HG02840 (cell line): ENCODE results near the gene CA6.
"Not testable (repeated sequence)": the region's sequence is repeated elsewhere in the genome, so short reads cannot be mapped to it uniquely, and the experiment has no call there.

Source experiments
- ATAC-seq: cut with Tn5 transposase; IDR thresholded peaks from one replicate; pipeline ENCODE4 v1.9.1; 2021; ENCODE audit warnings: mild to moderate bottlenecking, moderate library complexity, moderate number of reproducible peaks; ENCODE audit not compliant: unreplicated experiment, low FRiP score

CA6 gene

DNA sequence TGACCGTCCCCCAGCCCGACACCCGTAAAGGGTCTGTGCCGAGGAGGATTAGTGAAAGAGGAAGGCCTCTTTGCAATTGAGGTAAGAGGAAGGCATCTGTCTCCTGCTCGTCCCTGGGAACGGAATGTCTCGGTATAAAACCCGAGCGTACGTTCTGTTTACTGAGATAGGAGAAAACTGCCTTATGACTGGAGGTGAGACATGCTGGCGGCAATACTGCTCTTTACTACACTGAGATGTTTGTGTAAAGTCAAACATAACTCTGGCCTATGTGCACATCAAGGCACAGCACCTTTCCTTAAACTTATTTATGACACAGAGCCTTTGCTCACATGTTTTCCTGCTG is 56.5 kb downstream of the CA6 start:
- ATAC-seq = not testable (repeated sequence)

DNA sequence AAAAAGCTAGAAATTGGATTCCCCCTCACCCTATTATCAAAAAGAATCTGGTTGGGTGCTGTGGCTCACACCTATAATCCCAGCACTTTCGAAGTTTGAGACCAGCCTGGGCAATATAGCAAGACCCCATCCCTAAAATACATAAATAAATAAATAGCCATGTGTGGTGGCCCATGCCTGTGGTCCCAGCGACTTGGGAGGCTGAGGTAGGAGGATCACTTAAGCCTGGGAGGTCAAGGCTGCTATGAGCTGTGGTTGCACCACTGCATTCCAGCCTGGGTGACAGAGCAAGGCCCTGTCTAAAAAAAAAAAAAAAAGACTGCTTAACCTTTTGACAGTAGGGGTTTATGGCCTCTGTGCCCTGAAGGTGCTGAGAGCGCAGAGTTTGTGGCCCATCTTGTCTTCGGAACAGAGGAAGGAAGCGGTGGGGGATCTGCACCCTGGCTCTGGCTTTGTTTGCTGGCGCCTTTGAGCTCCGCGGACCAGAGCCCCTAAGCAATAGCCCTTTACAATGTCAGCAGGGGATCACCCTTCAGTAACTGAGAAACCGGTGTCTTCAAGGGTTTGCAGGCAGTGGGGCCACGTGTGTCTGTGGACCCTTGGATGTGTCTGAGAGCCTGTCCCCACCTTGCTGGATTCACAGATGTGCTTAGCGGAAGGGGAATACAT is 58.5 kb downstream of the CA6 start:
- no peak for ATAC-seq

DNA sequence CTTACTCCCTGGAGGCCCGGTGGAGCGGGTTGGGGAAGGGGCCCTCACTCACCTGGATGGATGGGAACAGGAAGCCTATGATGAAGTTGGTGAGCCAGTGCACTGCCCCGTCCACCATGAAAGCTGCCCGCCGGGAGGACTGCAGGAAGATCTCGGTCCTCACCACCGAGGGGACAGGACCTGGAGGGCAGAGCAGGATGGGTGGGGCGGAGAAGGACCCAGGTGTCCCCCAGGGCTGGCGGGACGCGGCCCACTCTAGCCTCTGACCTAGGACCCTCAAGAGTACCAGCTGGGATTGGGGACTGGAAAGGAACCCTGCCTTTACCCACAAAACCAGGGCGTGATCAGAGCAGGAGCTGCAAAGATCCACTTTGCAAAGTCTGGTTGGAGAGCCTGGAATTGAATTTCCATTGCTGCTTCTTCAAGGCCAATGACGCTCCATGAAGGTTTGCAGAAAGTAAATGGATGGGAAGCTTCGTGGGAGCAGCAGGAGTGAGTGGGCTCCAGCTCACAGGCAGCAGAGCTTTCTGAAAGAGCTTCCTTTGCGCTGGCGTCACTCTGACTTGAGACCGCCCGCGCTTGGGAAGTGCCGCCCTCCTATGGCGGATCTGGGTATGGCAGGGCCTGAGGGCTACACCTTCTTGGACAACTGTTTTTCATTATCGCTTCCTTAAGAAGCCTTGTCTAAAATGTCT is 59.2 kb downstream of the CA6 start:
- ATAC-seq = no peak

DNA sequence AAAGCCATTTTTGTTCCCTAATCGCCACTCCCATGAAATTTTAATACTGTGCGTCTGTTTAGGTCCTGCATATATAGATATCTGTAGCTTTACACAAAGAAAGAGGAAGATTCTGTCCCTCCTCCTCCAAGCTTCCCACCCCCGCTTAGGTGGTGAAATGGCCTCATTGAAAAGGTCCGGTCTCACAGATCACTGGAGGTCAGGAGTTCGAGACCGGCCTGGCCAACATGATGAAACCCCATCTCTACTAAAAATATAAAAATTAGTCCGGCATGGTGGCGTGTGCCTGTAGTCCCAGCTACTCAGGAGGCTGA is 59.7 kb downstream of the CA6 start:
- ATAC-seq = no peak

DNA sequence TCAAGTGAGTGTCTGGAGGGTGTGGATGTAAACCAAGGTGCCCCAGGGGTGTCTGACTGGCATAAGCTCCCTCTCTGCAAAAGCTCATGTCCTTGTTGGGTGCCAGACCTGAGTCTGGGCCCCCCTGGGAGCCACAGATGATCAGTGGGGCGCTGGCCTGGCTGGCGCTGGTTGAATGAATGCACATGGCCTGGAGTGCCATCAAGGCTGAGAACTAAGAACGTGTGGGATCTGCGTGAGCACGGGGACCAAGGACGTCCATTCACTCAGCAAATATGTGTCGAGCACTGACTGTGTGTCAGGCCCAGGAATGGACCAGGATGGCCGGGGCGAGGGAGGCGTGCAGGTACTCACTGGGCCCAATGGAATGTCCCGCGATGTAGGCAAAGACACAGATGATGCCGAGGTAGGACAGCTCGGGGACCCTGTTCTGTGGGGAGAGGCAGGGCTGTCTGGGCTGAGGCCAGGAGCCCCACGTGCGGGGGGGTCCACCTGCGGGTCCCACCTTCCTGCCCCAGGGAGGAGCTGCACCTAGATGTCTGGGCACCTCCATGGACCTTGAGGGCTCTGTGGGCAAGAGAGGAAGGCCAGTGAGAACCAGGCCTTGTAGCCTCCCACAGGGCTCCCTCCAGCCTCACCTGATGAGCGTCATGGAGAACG is 61.4 kb downstream of the CA6 start:
- ATAC-seq = no peak

DNA sequence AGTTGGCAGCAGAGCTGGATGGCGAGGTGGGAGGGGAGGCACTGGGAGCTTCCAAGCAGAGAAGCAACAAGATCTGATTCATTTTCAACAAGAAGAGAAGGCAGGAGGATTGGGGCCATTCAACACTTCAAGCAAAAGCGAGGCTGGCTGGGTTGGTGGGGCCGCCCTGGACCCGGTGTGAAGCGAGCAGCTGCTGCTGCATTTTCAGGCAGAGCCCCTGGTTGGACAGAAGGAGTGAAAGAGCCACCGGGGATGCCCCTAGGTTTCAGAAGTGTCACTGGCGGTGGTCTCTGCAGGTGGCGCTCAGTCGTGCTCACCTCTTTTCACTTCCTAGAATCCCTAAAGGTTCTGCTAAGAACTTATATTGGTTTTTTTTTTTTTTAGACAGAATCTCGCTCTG is 62.6 kb downstream of the CA6 start:
- no peak for ATAC-seq

DNA sequence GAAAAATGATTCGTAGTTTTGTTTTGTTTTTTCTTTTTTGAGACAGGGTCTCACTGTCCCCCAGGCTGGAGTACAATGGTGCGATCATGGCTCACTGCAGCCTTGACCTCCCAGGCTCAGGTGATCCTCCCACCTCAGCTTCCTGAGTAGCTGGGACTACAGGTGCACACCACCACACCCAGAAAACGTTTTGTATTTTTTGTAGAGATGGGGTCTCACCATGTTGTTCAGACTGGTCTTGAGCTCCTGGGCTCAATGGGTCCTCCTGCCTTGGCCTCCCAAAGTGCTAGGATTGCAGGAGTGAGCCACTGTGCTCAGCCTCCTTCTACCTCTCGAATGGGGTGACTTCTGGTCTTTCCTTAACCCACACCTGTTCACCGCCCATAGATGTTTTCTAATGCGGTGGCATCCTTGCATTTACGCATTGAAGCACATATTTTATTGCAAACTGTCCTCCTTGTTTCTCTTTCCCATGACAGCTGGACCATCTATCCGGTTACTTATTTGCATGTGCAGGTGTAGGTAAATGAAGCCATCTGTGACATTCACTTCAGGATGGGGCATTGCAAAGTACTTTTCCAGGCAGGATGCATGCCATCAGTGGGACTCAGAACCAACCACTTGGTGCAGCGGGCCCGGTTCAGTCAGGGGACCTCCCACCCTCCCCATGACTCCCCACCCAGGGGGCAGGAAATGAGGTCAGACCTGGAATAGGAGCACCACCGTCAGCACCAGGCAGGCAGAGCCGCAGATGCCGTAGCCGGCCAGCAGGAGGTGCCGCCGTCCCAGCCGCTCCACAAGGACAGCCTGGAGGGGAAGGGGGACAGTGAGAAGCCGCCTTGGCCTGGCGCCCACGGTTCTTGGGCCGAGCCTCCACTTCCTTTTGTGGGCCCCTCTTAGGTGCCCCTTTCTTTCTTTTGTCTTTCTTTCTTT is 64.0 kb downstream of the CA6 start:
- ATAC-seq = no peak

DNA sequence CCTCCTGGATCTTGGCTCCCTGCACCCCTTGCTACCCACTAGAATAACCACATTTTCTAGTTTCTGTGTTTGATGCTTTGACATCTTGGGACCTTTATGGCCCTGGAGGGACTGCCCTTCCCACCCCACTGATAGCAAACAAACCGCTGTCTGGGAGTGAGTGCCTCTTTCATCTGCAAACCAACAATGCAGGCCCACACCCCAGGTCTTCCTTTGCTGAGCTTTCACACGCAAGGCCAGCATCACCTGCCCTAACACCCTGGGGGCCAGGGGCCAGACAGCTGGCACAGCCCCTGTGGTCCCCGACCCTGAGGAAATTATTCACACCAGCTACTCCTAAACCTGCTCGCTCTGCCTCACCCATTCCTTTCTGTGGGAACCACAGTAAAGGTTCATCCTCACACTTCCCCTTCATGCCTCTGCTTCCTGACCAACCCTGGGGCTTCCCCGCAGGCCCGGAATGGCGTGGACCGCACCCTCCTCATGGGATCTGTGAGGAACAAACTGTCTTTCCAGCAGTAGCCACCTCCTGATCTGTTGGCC is 65.2 kb downstream of the CA6 start:
- ATAC-seq = no peak

DNA sequence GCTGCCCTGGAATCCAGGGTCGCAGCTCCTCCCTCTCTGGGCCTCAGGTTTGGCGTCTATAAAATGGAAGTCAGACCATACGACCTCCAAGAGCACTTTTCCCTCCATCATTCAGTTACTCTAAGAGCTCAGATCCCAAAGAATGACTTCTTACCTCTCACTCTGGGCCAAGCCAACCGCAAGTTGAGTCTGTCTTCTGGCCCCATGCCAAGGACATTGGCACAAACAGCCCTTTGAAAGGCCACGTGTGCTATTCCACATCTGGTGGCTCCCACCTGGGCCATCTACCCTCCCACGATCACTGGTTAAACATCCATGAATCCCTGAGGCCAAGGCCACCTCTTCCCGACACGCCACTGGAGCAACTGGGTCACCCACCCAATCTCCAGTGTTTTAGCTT is 68.2 kb downstream of the CA6 start:
- ATAC-seq = no peak

DNA sequence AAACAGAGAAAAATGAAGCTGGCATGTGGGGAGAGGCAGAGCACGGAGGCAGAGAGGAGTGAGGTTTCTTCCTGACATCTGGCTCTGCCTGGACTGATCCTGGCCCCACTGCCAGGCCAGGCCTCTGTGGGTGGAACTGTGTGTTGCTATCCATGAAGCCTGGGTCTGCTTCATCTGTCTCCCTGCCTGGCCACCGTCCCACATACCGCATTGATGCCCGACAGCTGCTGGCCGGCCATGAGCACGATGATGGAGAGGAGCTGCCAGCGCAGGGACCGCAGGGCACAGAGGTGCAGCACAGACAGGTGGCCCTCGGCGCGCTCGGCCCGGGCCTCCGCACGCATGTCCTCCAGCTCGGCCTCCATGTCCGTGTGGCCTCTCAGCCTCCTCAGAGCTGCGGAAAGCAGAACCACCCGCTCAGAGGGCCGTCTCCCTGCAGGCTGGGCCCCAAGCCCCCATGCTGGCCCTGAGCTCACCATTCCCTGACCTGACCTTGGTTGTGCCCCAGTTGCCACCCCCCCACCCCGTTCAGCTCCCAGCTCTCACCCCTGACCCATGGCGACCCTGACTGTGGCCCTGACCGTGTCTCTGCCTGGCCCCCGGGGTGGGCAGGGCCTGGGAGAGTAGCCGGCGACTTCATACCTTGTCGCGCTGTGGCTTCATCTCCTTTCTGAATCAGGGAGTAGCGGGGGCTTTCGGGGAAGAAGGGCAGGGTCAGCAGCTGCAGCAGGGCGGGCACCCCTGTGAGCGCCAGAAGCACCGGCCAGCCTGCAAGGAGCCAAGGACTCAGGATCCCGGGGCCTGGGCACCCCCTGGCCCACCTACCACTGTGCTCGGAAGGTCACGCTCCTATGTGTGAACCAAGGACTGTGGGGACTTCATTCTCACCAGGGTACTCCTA is 69.1 kb downstream of the CA6 start:
- no peak for ATAC-seq

DNA sequence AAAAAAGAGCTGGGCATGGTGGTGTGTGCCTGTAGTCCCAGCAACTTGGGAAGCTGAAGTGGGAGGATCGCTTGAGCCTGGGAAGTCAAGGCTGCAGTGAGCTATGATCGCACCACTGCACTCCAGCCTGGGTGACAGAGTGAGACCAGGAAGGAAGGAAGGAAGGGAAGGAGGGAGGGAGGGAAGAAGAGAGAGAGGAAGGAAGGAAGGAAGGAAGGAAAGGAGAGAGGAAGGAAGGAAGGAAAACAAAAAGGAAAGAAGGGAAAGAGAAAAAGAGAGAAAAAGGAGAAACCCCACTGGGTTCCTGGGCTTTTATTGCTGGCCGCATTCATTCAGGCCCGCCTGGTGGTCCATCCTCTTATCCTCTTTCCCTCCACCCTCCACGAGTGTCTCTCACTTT is 70.8 kb downstream of the CA6 start:
- ATAC-seq = no peak

DNA sequence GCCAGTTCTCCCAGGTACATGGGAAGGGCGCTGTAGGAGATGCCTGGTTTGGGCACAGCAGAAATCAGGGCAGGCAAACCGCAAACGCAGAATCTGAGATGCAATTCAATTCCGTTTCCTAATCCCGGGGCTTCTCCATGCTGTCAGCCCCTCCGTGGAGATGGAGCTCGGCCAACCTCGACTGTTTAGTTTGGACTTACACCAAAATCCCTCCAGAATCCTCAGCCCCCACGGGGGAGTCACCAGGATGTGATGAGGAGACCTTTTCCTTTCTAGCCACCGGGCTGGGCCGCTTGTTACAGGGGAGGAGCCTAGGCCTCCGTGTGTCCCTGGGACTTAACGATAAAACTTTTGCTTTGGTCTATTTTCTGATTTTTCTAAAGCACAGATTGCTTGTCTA is 72.7 kb downstream of the CA6 start:
- ATAC-seq = no peak

DNA sequence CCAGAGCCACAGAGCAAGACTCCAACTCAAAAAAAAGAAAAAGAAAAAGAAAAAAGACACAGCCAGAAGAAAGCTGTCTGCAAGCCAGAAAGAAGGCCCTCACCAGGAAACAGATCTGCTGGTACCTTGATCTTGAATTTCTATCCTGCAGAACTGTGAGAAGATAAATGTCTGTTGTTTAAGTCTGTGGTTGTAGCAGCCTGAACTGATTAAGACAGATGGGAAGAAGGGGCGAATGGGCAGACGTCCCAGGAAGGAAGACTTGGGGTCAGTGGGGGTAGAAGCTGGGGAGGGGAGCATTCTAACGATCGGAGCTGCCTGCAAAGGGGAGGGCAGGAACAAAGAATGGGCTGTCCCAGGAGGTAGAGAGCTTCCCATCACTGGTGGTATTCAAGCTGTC is 74.2 kb downstream of the CA6 start:
- ATAC-seq = no peak

DNA sequence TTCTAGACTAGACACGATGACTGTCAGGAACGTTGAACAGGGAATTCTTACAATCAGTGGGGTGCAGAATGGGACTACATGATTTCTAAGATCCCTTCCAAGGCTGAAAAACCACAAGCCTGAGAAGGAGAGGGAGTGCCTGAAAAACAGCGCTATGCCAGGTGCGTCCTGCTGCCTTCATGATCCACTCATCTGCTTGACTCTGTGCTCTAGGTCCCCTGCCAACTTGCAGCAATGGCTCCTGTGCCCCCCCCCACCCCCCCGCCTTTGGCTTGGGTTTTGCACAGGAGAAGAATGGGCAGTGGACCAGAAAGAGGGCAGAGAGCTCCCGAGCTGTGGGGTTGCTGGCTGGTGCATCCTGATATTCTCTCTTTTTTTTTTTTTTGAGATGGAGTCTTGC is 74.6 kb downstream of the CA6 start:
- no peak for ATAC-seq

DNA sequence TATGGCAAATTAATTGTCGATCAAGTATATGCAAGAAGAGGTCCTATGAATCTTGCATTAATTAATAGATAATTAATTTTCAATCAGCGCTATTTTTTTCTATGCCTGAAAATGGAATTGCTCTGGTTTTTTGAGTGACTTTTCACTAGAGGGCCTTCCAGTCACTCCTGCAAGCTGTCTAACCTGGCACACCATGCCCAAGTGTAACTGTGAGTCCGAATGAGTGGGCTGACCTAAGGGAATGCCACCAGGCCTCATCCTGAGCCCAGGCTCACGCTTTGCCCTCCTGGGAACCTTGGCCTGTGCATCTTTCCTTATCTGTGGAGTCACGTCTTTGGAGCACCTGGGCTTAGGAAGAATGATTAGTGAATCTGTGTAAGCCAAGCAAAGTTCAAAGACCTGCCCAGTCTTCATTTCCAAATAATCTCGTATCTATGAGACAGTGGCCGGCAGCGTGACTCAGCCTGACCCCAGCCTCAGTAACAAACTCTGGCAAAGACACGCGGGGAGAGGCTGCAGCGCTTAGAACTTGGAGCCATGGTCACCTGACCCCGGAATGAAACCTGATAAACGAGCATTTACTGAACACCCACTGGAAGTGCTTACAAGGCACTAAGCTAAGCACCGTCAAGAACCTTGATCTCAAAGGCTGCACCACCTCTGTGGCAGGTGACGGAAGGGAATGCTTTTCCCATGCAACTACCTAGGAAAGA is 76.5 kb downstream of the CA6 start:
- ATAC-seq = not testable (repeated sequence)

DNA sequence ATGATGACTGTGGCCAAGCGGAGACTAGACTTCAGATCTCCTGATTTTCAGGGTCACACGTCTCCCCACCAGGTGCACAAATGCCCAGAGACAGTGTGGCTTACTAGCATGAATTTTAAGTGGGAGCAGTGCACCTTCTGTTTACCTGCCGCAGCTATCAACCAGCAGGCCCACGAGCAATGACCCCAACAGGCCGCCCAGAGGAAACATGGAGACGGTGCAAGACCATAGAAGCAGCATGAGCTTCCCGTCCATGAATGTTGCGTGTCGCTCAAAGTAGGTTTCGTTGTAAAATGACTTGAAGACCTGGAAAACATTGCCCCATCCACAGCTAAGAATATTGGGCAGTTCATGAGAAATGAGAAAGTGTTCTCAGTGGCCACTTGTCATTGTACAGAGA is 77.1 kb downstream of the CA6 start:
- ATAC-seq = no peak
